Nucleus accumbens (tissue), 56 donors: Measurements from ENCODE around the gene C2orf92.
A peak's percentile ranks its signal among the peaks of the same experiment; 100 is the strongest.
"Not testable (repeated sequence)": the region's sequence is repeated elsewhere in the genome, so short reads cannot be mapped to it uniquely, and the experiment has no call there.

Experiments
- DNase-seq, 56 donors: peaks; one replicate each; lab custom pipeline; 2025; lab: John Stamatoyannopoulos, UW

C2orf92 gene

GRCh38 chr2:97669448-97669847 is at the start of gene C2orf92:
Gene C2orf92, plus strand, starts transcription at chr2:97669713. Its CDS starts 76 bp downstream, at chr2:97669789.
- DNase-seq: no peak

- DNase-seq: not testable (repeated sequence)
Observed at GRCh38 chr2:97620492-97620891, 49.0 kb upstream of the C2orf92 start.

GRCh38 chr2:97622976-97623375 is 46.5 kb upstream of the C2orf92 start:
- DNase-seq: not testable (repeated sequence)

GRCh38 chr2:97625354-97626048 is 44.0 kb upstream of the C2orf92 start:
- DNase-seq: not testable (repeated sequence)

DNA sequence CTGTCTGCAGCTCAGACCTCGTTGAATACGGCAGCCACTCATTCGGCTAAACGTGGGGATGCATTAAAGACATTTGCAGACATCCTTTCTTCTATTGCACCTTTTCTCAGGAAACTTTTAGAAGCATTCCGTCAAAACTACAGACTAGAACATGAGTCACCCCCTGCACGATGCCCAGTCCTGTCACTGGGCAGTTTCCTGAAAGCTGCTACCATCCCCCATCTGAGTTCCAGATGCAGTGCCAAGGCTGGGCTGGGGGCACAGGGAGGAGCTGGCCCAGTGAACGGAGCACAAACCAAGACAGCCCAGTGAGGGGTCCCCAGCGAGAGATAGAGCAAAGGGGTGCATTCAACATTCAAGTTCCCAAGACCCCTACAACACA is 43.5 kb upstream of the C2orf92 start:
- DNase-seq: not testable (repeated sequence)

GRCh38 chr2:97644023-97644717 is 25.3 kb upstream of the C2orf92 start:
- DNase-seq: no peak

- DNase-seq: peak in 10 of 56 donors; percentile 43 to 86 (median 69)
Observed at GRCh38 chr2:97645112-97645694, 24.3 kb upstream of the C2orf92 start.

- DNase-seq: peak; percentile 74 to 100 (median 98)
Observed at GRCh38 chr2:97645695-97646629, 23.6 kb upstream of the C2orf92 start, which contains the start of gene COX5B. Gene COX5B, plus strand, starts transcription at chr2:97646062. Its CDS starts 25 bp downstream, at chr2:97646087.

DNA sequence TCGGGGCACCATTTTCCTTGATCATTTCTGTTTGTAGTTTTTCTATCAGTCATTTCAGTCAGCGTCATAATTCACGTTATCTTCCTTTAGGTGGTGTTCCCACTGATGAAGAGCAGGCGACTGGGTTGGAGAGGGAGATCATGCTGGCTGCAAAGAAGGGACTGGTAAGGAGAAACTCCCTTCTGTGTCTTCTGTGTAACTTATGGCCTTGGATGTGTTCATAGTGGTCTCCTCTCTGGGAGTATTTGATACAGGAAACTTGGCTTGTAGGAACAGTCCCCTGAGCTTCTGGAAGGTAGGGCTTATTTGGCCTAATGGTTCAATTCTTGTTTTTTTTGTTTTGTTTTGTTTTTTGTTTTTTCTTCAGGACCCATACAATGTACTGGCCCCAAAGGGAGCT is 22.5 kb upstream of the C2orf92 start:
- no peak for DNase-seq

DNA sequence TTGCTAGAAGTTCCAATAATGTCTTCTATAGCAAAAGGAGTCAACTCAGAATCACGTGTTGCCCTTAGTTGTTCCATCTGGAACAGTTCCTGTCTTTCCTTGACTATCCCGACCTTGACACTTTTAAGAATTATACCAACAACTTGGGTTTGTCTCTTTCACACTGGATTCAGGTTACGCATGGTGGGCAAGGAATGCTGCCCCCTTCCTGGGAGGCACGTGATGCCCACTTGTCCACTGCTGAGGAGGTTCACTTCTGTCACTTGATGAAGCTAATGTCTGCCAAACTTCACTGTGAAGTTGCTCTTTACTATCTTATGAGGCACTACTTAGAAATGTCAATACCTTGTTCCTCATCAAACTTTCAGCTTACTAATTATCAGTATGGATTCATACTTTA is 18.4 kb upstream of the C2orf92 start:
- DNase-seq: no peak

DNA sequence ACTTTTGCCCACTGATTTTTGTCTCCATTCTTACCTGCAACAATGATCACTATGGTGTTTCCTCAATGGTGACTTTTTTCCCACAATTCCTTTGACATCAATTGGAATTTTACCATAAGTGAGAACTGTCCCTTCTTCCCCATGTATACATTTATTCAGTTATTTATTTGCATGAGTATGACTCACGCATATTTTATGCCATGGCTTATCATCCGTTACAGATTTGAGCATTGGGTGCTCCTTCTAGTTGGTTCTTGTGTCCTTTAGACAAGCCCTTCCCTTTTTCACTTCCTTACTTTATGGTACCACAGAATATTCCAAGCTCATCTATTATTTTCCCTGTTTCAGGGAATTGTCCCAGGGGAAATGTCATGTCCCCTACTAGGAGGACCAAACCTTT is 16.0 kb upstream of the C2orf92 start:
- DNase-seq: no peak

- no peak for DNase-seq
Observed at GRCh38 chr2:97653874-97654273, 15.6 kb upstream of the C2orf92 start.

DNA sequence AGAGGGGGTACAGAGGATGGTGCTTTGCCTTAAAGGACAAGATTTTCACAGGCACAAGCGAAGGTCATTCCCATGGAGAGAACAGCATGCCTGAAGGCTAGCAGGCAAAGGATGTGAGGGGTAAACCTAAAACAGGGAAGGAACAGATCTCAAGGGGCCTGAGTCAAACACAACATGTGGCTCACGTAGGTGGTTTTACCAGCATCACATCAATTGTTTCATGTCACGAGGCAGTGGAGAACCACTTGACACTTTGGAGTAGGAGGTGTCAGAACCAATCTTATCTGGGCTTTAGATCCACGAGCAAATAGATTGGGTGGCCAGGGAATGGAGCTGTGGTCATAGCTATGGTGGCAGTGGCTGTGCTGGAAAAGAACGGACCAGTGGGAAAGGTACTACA is 15.2 kb upstream of the C2orf92 start:
- no peak for DNase-seq

GRCh38 chr2:97654791-97655190 is 14.7 kb upstream of the C2orf92 start:
- DNase-seq: no peak

GRCh38 chr2:97656129-97656755 is 13.3 kb upstream of the C2orf92 start:
- no peak for DNase-seq

- no peak for DNase-seq
Observed at GRCh38 chr2:97656905-97657587, 12.5 kb upstream of the C2orf92 start.

DNA sequence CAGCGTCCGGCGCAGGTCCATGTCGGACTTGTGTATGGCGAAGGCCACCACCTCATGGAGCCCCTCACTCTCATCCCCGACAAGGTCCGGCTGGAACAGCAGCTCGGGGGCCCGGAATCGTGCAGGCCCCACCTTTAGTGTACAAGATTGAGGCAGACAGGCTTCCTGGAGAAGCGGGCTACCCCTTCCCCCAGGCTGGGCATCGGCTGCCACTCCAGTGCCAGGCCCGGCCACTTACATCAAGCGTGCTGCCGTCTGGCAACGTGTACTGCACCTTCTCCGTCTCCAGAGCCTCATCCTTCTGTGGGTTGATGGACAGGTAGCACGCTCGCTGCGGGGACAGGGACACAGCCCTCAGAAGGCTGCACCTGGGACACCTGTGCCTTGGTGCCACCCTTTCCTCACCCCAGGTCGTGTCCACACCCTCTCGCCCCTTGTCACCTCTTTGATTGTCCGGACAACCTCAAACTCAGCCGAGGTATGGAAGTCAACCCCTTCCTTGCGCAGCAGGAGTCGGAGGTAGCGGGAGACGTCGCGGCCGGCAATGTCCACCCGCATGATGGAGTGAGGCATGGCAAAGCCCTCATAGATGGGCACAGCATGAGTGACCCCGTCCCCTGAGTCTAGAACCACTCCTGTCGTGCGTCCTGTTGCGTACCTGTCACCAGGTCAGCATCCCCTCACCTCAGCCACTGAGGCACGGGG is 11.4 kb upstream of the C2orf92 start:
- no peak for DNase-seq

DNA sequence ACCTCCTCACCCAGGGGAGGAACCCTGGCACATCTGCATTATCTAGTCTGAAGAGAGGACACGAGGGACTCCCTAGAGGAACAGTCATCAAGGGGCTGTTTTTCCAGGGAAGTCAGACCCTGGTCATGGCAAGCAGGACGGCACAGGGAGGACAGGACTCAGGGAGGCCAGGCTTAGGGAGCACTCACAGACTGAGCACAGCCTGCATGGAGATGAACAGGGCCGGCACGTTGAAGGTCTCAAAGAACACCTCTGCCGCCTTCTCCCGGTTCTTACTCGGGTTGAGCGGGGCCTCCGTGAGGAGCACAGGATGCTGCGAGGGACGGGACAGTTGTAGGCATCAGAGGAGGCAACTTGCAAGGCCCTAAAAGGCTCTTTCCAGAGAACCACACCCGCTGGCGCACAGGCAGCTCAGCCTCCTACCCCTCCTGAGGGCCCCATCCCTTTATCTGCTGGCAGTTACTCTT is 10.8 kb upstream of the C2orf92 start:
- DNase-seq: no peak
